Measurements from ENCODE around the gene SHC3. TPM values are rescaled to one million over a fixed set of nuclear protein-coding genes. Genes with fewer than 3 reads are reported as not detected.

Gene SHC3
- total RNA-seq, 1 experiment from 2014 or later, result 1.8 TPM

DNA sequence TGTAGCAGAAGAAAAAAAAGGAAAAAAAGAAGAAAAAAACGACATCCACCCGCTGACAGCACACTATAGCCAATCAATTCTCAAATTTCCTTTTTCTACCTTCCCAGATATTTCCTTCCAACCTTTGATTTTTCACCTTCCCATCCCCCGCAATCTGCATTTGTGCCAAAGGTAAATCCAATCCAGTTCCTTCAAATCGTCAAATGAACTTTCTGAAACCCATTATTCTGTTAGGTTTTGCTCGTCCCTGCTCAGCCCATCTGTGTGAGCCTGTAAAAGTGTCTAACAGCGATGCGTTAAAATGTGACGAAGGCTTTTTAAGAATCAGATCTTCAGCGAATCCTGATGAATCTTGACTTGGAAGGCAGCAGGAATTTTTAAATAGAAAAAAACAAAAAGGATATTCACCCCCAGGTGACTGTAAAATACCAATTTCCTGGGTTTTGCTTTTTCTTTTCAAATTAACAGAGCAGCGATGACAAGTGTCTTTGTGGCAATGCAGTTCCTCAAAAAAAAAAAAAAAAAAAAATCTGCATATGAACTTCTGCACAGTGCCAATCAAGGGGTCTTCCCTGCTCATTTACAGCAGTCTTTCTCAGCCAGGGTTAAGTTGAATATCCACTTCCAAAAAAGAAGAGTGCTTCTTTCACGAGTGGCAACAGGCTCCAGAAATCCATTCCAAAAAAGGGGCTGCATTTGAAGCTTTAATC is 367 bp upstream of the SHC3 start:
- H4K8ac ChIP-seq (replicated peaks; ENCODE audit: insufficient read length, low read depth, low read length), result no peak overlapping the region
- H3K79me1 ChIP-seq (ENCODE audit: insufficient read depth, low read depth, low read length, poor library complexity, severe bottlenecking), result no peaks in the 10 kb centered on the region
- Mint-ChIP-seq H3K4me1 (peaks cover 33 to 35% of the 10 kb centered on the region in 2 experiments), H3K27me3 (ENCODE audit: low read depth) (peaks cover 49% of the 10 kb centered on the region), H3K9me3 (peaks cover 0 to 2% of the 10 kb centered on the region in 2 experiments; a peak in 1 of 5 replicates), H3K4me3 (peak overlapping the region; percentile 61 to 78), H3K36me3 (ENCODE audit: insufficient read depth in 1 of 3, low read depth in 3 of 3) (no peaks in the 10 kb centered on the region; a peak in 1 of 7 replicates), H3K27ac (peak overlapping the region in 2 of 3 experiments; percentile 3 to 4; a peak in 3 of 7 replicates)
- H2BK5ac ChIP-seq (ENCODE audit: insufficient read length, low read length), result no peak overlapping the region
- peaks cover 5% of the 10 kb centered on the region; the same call in 1 of the 2 replicates for H3K79me2 ChIP-seq (ENCODE audit: insufficient read depth, low read length)
- no peak overlapping the region for H2AK5ac ChIP-seq (ENCODE audit: insufficient read length, low read length)
- peak overlapping the region; percentile 76 for H3K4me2 ChIP-seq (ENCODE audit: insufficient read depth, insufficient read length, low read length)
- H2BK120ac ChIP-seq (ENCODE audit: low read depth, low read length, poor library complexity, severe bottlenecking), result no peak overlapping the region
- no peak overlapping the region for H3K9ac ChIP-seq (ENCODE audit: extremely low read depth, insufficient read length, low read length)
- WGBS (ENCODE audit: extremely low coverage, insufficient read length, low lambda C conversion rate), result no CpG with 5 or more reads among the region's 11 CpGs
- no peaks in the 10 kb centered on the region; the same call in 1 of the 2 replicates for H3K27me3 ChIP-seq (ENCODE audit: insufficient read depth, low read length)
- H3K27ac ChIP-seq (ENCODE audit: insufficient read length, low read depth, low read length), result no peak overlapping the region
- H2BK20ac ChIP-seq (ENCODE audit: low read depth, low read length, poor library complexity, severe bottlenecking), result no peak overlapping the region
- H3K23me2 ChIP-seq (ENCODE audit: insufficient read length, low read depth, low read length, poor library complexity, severe bottlenecking), result peaks cover 25% of the 10 kb centered on the region
- TF ChIP-seq, protein P1, sequence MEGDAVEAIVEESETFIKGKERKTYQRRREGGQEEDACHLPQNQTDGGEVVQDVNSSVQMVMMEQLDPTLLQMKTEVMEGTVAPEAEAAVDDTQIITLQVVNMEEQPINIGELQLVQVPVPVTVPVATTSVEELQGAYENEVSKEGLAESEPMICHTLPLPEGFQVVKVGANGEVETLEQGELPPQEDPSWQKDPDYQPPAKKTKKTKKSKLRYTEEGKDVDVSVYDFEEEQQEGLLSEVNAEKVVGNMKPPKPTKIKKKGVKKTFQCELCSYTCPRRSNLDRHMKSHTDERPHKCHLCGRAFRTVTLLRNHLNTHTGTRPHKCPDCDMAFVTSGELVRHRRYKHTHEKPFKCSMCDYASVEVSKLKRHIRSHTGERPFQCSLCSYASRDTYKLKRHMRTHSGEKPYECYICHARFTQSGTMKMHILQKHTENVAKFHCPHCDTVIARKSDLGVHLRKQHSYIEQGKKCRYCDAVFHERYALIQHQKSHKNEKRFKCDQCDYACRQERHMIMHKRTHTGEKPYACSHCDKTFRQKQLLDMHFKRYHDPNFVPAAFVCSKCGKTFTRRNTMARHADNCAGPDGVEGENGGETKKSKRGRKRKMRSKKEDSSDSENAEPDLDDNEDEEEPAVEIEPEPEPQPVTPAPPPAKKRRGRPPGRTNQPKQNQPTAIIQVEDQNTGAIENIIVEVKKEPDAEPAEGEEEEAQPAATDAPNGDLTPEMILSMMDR (conservative IDR thresholded peaks at IDR 0.05), result no peak
- no peak overlapping the region for H2BK15ac ChIP-seq (ENCODE audit: low read depth, low read length)
- no peak overlapping the region for H3K14ac ChIP-seq (ENCODE audit: insufficient read depth, low read length)
- no peak overlapping the region for H4K91ac ChIP-seq (ENCODE audit: insufficient read length, low read depth, low read length)
- no peaks in the 10 kb centered on the region for H4K20me1 ChIP-seq (ENCODE audit: control insufficient read depth, insufficient read depth, insufficient read length)
- no peaks in the 10 kb centered on the region for H3K9me3 ChIP-seq (ENCODE audit: control insufficient read depth, low read depth, low read length)
- H3K56ac ChIP-seq (ENCODE audit: insufficient read length, low read depth, low read length), result no peak overlapping the region
- no peak overlapping the region for H3K18ac ChIP-seq (ENCODE audit: insufficient read length, low read depth, low read length)
- H2BK12ac ChIP-seq (ENCODE audit: insufficient read length, low read depth, low read length), result no peak overlapping the region
- no peak overlapping the region for H2AFZ ChIP-seq (ENCODE audit: low read length)
- H3K4me1 ChIP-seq (ENCODE audit: insufficient read depth, low read length), result peaks cover 13% of the 10 kb centered on the region; the same call in 1 of the 2 replicates
- DNase-seq, result no peak
- no peak overlapping the region for H3T11ph ChIP-seq (ENCODE audit: low read length)
- H3K23ac ChIP-seq (ENCODE audit: insufficient read length, low read depth, low read length), result no peak overlapping the region
- H3K4ac ChIP-seq (ENCODE audit: low read depth, low read length), result no peak overlapping the region
- H4K5ac ChIP-seq (ENCODE audit: insufficient read length, low read depth, low read length), result no peak overlapping the region

Measured in H9 (cell line).